Type B pancreatic cell (in vitro differentiated cells): ENCODE measurements around the gene PGK1. TPM values are rescaled to one million over a fixed set of nuclear protein-coding genes. Genes with fewer than 3 reads are reported as not detected.
A peak's percentile ranks its signal among the peaks of the same experiment; 100 is the strongest.

ENCODE experiments used
- DNase-seq: peaks from one replicate; pipeline ENCODE4 v3.0.0; 2021; ENCODE audit warnings: mixed read lengths; ENCODE audit not compliant: unreplicated experiment; ENCODE audit errors: extremely low spot score
- H3K27ac Mint-ChIP-seq: 2 replicates; pipeline ENCODE4 v1.8.0; 2021; ENCODE audit warnings: mild to moderate bottlenecking, mixed read lengths
- H3K27me3 Mint-ChIP-seq: 2 replicates; pipeline ENCODE4 v1.8.0; 2021; ENCODE audit warnings: mixed read lengths
- H3K36me3 Mint-ChIP-seq: 2 replicates; pipeline ENCODE4 v1.8.0; 2021; ENCODE audit warnings: mixed read lengths
- H3K4me1 Mint-ChIP-seq: one replicate; pipeline ENCODE4 v1.8.0; 2021; ENCODE audit warnings: mixed read lengths; ENCODE audit not compliant: unreplicated experiment
- H3K4me3 Mint-ChIP-seq: 2 replicates; pipeline ENCODE4 v1.8.0; 2021; ENCODE audit warnings: mild to moderate bottlenecking, mixed read lengths
- H3K9me3 Mint-ChIP-seq: 2 replicates; pipeline ENCODE4 v1.8.0; 2021; ENCODE audit warnings: mixed read lengths
- total RNA-seq: library from RNA; stranded (reverse); gene quantifications from 2 replicates; pipeline ENCODE4 v1.2.1, GENCODE V29; 2021; ENCODE audit warnings: low replicate concordance
- TF ChIP-seq, protein P1 (sequence below): fragments of 200-600 bp; sonication (generic); conservative IDR thresholded peaks from 2 replicates; pipeline ENCODE4 v1.5.0; 2021; ENCODE audit warnings: antibody characterized with exemption, mild to moderate bottlenecking

PGK1 gene
- total RNA-seq, 1 donor from 2014 or later: 203 TPM

DNA sequence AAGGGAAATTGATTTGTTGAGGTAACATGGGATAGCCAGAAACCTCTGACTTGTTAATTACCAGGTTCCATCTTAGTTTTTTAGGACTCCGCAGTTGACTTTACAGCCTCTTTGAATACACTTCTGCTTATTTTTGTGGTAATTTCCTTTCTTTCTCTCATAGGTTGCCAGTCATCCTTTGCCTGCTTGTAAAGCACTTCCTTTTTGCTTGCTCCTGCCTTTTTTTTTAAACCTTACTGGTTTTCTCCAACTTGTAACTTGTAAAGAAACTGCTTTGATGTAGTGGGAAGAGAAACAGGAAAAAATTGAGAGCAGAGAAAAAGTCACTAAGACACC, 2.6 kb downstream of the PGK1 start:
- H3K27ac Mint-ChIP-seq: no peak overlapping the region

DNA sequence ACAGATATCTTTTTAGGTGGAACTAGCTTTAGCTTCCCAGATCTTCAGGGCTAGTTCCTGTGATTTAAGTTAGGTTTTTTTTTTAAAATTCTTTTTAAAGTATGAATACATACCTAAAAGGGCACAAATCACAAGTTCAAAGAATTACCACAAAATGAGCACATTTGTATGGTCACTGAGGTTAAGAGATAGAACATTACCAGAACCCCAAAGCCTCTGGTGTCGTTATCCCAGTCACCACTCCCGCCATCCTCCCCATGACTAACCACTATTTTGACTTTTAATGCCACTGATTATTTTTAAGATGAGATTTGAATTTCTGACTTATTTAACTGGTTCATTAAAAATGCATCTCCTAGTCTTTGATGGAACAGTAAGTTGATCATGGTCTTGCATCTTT, 5.4 kb downstream of the PGK1 start:
- peaks cover 4% of the 10 kb centered on the region for H3K36me3 Mint-ChIP-seq

More for the DNA sequence above, 2.6 kb downstream of the PGK1 start:
- Mint-ChIP-seq H3K36me3 (peaks cover 4% of the 10 kb centered on the region), H3K27me3 (no peaks in the 10 kb centered on the region), H3K4me3 (peak overlapping the region; percentile 88), H3K9me3 (peaks cover 5% of the 10 kb centered on the region), H3K4me1 (peaks cover 26% of the 10 kb centered on the region)
- no peak for DNase-seq
- TF ChIP-seq, protein P1, sequence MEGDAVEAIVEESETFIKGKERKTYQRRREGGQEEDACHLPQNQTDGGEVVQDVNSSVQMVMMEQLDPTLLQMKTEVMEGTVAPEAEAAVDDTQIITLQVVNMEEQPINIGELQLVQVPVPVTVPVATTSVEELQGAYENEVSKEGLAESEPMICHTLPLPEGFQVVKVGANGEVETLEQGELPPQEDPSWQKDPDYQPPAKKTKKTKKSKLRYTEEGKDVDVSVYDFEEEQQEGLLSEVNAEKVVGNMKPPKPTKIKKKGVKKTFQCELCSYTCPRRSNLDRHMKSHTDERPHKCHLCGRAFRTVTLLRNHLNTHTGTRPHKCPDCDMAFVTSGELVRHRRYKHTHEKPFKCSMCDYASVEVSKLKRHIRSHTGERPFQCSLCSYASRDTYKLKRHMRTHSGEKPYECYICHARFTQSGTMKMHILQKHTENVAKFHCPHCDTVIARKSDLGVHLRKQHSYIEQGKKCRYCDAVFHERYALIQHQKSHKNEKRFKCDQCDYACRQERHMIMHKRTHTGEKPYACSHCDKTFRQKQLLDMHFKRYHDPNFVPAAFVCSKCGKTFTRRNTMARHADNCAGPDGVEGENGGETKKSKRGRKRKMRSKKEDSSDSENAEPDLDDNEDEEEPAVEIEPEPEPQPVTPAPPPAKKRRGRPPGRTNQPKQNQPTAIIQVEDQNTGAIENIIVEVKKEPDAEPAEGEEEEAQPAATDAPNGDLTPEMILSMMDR: no peak

DNA sequence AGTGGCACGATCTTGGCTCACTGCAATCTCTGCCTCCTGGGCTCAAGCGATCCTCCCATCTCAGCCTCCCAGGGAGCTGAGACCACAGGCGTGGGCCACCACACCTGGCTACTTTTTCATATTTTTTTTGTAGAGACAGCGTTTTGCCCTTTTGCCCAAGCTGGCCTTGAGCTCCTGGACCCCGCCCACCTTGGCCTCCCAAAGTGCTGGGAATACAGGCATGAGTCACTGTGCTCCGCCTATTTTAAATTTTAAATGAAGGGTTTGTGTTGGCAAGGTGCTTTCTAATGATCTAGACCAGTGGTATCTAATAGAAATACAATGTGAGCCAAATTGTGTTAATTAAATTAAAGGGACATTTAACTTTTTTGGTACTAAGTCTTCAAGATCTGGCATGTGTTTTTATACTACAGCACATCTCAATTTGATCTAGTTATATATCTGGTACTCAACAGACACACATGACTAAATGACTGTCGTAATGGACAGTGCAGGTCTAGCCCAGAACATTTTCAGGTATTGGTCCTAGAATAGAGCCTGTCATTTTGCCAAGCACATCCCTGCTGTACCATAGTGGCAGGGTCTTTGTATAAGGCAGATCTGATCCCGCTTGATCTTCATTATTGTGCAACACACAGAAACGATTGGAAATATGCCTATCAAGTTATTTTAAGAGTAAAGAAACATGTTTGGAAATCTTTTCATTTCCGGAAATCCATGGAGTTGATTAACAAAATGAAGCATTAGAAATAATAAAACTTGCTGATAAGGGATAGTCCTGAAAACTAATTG, 7.3 kb downstream of the PGK1 start:
- Mint-ChIP-seq H3K36me3 (peaks cover 4% of the 10 kb centered on the region), H3K4me1 (peaks cover 19% of the 10 kb centered on the region), H3K9me3 (no peaks in the 10 kb centered on the region), H3K27ac (no peak overlapping the region), H3K4me3 (no peak overlapping the region), H3K27me3 (no peaks in the 10 kb centered on the region)
- TF ChIP-seq, protein P1: no peak
- no peak for DNase-seq

More for the DNA sequence above, 5.4 kb downstream of the PGK1 start:
- Mint-ChIP-seq H3K27ac (no peak overlapping the region), H3K9me3 (no peaks in the 10 kb centered on the region), H3K27me3 (no peaks in the 10 kb centered on the region), H3K4me3 (no peak overlapping the region), H3K4me1 (peaks cover 26% of the 10 kb centered on the region)
- no peak for DNase-seq
- TF ChIP-seq, protein P1: no peak

DNA sequence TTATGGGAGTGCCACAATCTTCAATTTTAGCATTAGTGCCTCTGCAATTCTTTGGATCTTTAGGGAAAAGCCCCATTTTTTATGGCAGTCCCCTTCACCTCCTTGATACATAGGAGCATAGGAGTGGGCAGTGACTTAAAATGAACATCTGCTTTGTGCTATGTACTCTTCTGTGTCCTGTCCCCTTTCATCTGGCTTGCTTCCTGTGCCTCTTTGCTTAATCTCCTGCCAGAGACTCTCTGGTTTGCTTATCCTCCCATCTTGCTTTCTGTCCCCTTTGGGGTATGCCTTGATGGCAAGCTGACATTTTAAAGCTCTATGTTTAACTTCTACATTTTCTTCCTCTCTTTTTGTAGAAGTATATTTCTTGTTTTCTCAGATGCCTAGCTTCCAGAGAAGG, 12.3 kb downstream of the PGK1 start:
- Mint-ChIP-seq H3K4me3 (no peak overlapping the region), H3K27ac (no peak overlapping the region), H3K4me1 (no peaks in the 10 kb centered on the region), H3K9me3 (no peaks in the 10 kb centered on the region), H3K36me3 (peaks cover 15% of the 10 kb centered on the region), H3K27me3 (no peaks in the 10 kb centered on the region)
- DNase-seq: no peak
- TF ChIP-seq, protein P1: no peak

DNA sequence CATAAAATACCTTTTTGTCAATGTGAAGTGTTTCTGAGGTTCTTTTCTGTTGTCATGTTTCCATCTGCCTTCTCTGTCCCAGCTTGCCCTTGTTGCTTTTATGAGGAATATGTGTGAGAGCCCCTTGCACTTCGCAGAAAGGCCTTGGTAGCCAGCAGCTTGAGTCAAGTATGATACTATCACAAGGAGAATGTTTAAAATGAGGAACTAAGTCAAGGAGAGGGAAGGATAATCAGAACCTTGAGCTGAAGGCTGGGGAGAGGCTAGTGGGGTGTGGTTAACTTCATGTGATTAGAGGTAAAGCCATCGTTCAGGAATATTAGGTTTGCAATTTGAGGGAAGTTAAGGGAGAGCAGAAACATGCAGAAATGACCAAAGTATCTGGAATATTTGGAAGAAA, 12.7 kb downstream of the PGK1 start:
- Mint-ChIP-seq H3K27ac (no peak overlapping the region), H3K9me3 (no peaks in the 10 kb centered on the region)

More for the DNA sequence above, 12.7 kb downstream of the PGK1 start:
- Mint-ChIP-seq H3K27me3 (no peaks in the 10 kb centered on the region), H3K36me3 (peaks cover 15% of the 10 kb centered on the region), H3K4me3 (no peak overlapping the region), H3K4me1 (no peaks in the 10 kb centered on the region)
- TF ChIP-seq, protein P1: no peak
- no peak for DNase-seq
